ENCODE measurements around the gene LST1.
A peak's percentile ranks its signal among the peaks of the same experiment; 100 is the strongest.

Gene LST1

GRCh38 chr6:31582230-31582643 lies 3.8 kb upstream of the LST1 start, which contains the start of gene LTB:
TSS of gene LTB (minus strand) at chr6:31582424. CDS start at chr6:31582417, 7 bp downstream.
- H3K9ac ChIP-seq (ENCODE audit: low read depth, low read length, poor library complexity, severe bottlenecking): peak within 1 kb of the TSS; percentile 100
- H3F3A ChIP-seq (ENCODE audit: low read depth): peaks cover 3% of the 10 kb centered on the region; the same call in 1 of the 2 replicates
- peak within 1 kb of the TSS; percentile 77 for H2AFZ ChIP-seq (ENCODE audit: low read length)
- no peaks in the 10 kb centered on the region for H3K9me3 ChIP-seq (ENCODE audit: insufficient read depth, low read depth, low read length)
- H3K79me2 ChIP-seq (ENCODE audit: insufficient read depth, low read length): peaks cover 21% of the 10 kb centered on the region
- H3K4me2 ChIP-seq (ENCODE audit: low read depth, low read length, poor library complexity, severe bottlenecking): peak within 1 kb of the TSS; percentile 92
- H3K36me3 ChIP-seq (ENCODE audit: insufficient read depth, low read length): no peaks in the 10 kb centered on the region
- no peak for TF ChIP-seq EZH2phosphoT487 (IDR thresholded peaks at IDR 0.05; ENCODE audit: borderline replicate concordance)
- no peak for TF ChIP-seq CTCF (conservative IDR thresholded peaks at IDR 0.05; ENCODE audit: low read length)
- no peaks in the 10 kb centered on the region for H3K9me2 ChIP-seq (replicated peaks; ENCODE audit: low read depth, low read length)
- H3K27me3 ChIP-seq (ENCODE audit: insufficient read depth, low read length, poor library complexity, severe bottlenecking): no peaks in the 10 kb centered on the region
- H4K20me1 ChIP-seq (ENCODE audit: insufficient read depth, low read length, poor library complexity, severe bottlenecking): no peaks in the 10 kb centered on the region
- H3K4me1 ChIP-seq (ENCODE audit: insufficient read depth, low read length, poor library complexity, severe bottlenecking): peaks cover 60% of the 10 kb centered on the region
- peak within 1 kb of the TSS; percentile 99 for H3K4me3 ChIP-seq (ENCODE audit: low read length, poor library complexity, severe bottlenecking)

- peaks cover 68% of the 10 kb centered on the region for H3K4me1 ChIP-seq (ENCODE audit: insufficient read depth, low read length, poor library complexity, severe bottlenecking)
- peak overlapping the region; percentile 85 for H3K9ac ChIP-seq (ENCODE audit: low read depth, low read length, poor library complexity, severe bottlenecking)
- H3K4me2 ChIP-seq (ENCODE audit: low read depth, low read length, poor library complexity, severe bottlenecking): peak overlapping the region; percentile 93
These were observed 586 bp upstream of the LST1 start for GRCh38 chr6:31585491-31585890.

GRCh38 chr6:31586599-31587281 lies 663 bp downstream of the LST1 start:
- Histone ChIP-seq H3K9ac (ENCODE audit: low read depth, low read length, poor library complexity, severe bottlenecking) (peak overlapping the region; percentile 85), H4K20me1 (ENCODE audit: insufficient read depth, low read length, poor library complexity, severe bottlenecking) (no peaks in the 10 kb centered on the region), H3K9me3 (ENCODE audit: insufficient read depth, low read depth, low read length) (no peaks in the 10 kb centered on the region), H3K36me3 (ENCODE audit: insufficient read depth, low read length) (no peaks in the 10 kb centered on the region), H3F3A (ENCODE audit: low read depth) (peaks cover 3% of the 10 kb centered on the region; the same call in 1 of the 2 replicates), H3K9me2 (replicated peaks; ENCODE audit: low read depth, low read length) (no peaks in the 10 kb centered on the region), H3K4me2 (ENCODE audit: low read depth, low read length, poor library complexity, severe bottlenecking) (peak overlapping the region; percentile 93), H3K27me3 (ENCODE audit: insufficient read depth, low read length, poor library complexity, severe bottlenecking) (no peaks in the 10 kb centered on the region), H3K79me2 (ENCODE audit: insufficient read depth, low read length) (peaks cover 45% of the 10 kb centered on the region), H2AFZ (ENCODE audit: low read length) (no peak overlapping the region), H3K4me3 (ENCODE audit: low read length, poor library complexity, severe bottlenecking) (peak overlapping the region; percentile 70), H3K4me1 (ENCODE audit: insufficient read depth, low read length, poor library complexity, severe bottlenecking) (peaks cover 62% of the 10 kb centered on the region)
- TF ChIP-seq EZH2phosphoT487 (IDR thresholded peaks at IDR 0.05; ENCODE audit: borderline replicate concordance) (no peak), CTCF (conservative IDR thresholded peaks at IDR 0.05; ENCODE audit: low read length) (no peak)

More at GRCh38 chr6:31585491-31585890, 586 bp upstream of the LST1 start:
- H4K20me1 ChIP-seq (ENCODE audit: insufficient read depth, low read length, poor library complexity, severe bottlenecking): no peaks in the 10 kb centered on the region
- H3K9me2 ChIP-seq (replicated peaks; ENCODE audit: low read depth, low read length): no peaks in the 10 kb centered on the region
- H2AFZ ChIP-seq (ENCODE audit: low read length): no peak overlapping the region
- no peaks in the 10 kb centered on the region for H3K9me3 ChIP-seq (ENCODE audit: insufficient read depth, low read depth, low read length)
- H3K4me3 ChIP-seq (ENCODE audit: low read length, poor library complexity, severe bottlenecking): peak overlapping the region; percentile 70
- H3K79me2 ChIP-seq (ENCODE audit: insufficient read depth, low read length): peaks cover 49% of the 10 kb centered on the region
- TF ChIP-seq CTCF (conservative IDR thresholded peaks at IDR 0.05; ENCODE audit: low read length) (peak; percentile 73), EZH2phosphoT487 (IDR thresholded peaks at IDR 0.05; ENCODE audit: borderline replicate concordance) (no peak)
- no peaks in the 10 kb centered on the region for H3K27me3 ChIP-seq (ENCODE audit: insufficient read depth, low read length, poor library complexity, severe bottlenecking)
- H3F3A ChIP-seq (ENCODE audit: low read depth): peaks cover 3% of the 10 kb centered on the region; the same call in 1 of the 2 replicates
- no peaks in the 10 kb centered on the region for H3K36me3 ChIP-seq (ENCODE audit: insufficient read depth, low read length)

Measured in Loucy (cell line).